Activated CD4-positive, alpha-beta T cell treated with anti-CD3 and anti-CD28 coated beads for 24 hours (primary cell): Measurements from ENCODE around the gene HSFX4.
"Not testable (repeated sequence)": the region's sequence is repeated elsewhere in the genome, so short reads cannot be mapped to it uniquely, and the experiment has no call there.

Source experiments
- DNase-seq, 2 donors: peaks; one replicate each; pipeline ENCODE4 v3.0.0-alpha.2; 2020; ENCODE audit warnings: low read depth in 2 of 2

Gene HSFX4

GRCh38 chrX:149929400-149929799 lies at the start of gene HSFX4:
TSS of gene HSFX4 (plus strand) at chrX:149929573. CDS start at chrX:149929645, 72 bp downstream.
- not testable (repeated sequence) for DNase-seq

GRCh38 chrX:149881081-149881711 lies 48.2 kb upstream of the HSFX4 start, which contains the start of gene MAGEA8:
TSS of gene MAGEA8 (plus strand) at chrX:149881183. CDS start at chrX:149884273, 3,090 bp downstream.
- no peak for DNase-seq

- DNase-seq = not testable (repeated sequence)
These were observed 38.5 kb upstream of the HSFX4 start for GRCh38 chrX:149890828-149891227.

- no peak for DNase-seq
These were observed 30.8 kb upstream of the HSFX4 start for GRCh38 chrX:149898554-149898953.

- no peak for DNase-seq
These were observed 25.3 kb upstream of the HSFX4 start for GRCh38 chrX:149903889-149904748.

GRCh38 chrX:149908308-149908707 lies 21.1 kb upstream of the HSFX4 start:
- DNase-seq = no peak

- DNase-seq = no peak
These were observed 20.6 kb upstream of the HSFX4 start for GRCh38 chrX:149908727-149909126.

- no peak for DNase-seq
These were observed 19.8 kb upstream of the HSFX4 start for GRCh38 chrX:149909324-149910177.

- DNase-seq = no peak
These were observed 19.1 kb upstream of the HSFX4 start for GRCh38 chrX:149910178-149910695.

- DNase-seq = no peak
These were observed 12.5 kb upstream of the HSFX4 start for GRCh38 chrX:149916745-149917392.

- DNase-seq = not testable (repeated sequence)
These were observed 5.5 kb upstream of the HSFX4 start for GRCh38 chrX:149923836-149924235.

- DNase-seq = not testable (repeated sequence)
These were observed 4.9 kb upstream of the HSFX4 start for GRCh38 chrX:149924434-149924833.

- not testable (repeated sequence) for DNase-seq
These were observed 2.0 kb upstream of the HSFX4 start for GRCh38 chrX:149927245-149927963.

GRCh38 chrX:149927964-149928258 lies 1.5 kb upstream of the HSFX4 start:
- not testable (repeated sequence) for DNase-seq

GRCh38 chrX:149928635-149929034 lies 738 bp upstream of the HSFX4 start:
- DNase-seq = not testable (repeated sequence)

GRCh38 chrX:149931355-149931754 lies 2.0 kb downstream of the HSFX4 start:
- DNase-seq = not testable (repeated sequence)

- not testable (repeated sequence) for DNase-seq
These were observed 2.8 kb downstream of the HSFX4 start for GRCh38 chrX:149932150-149932549.

GRCh38 chrX:149932970-149933369 lies 3.6 kb downstream of the HSFX4 start:
- DNase-seq = not testable (repeated sequence)

GRCh38 chrX:149933547-149933946 lies 4.2 kb downstream of the HSFX4 start:
- not testable (repeated sequence) for DNase-seq

GRCh38 chrX:149937328-149937727 lies 8.0 kb downstream of the HSFX4 start:
- DNase-seq = not testable (repeated sequence)
